ENCODE data around the gene CCDC28B. TPM values are rescaled to one million over a fixed set of nuclear protein-coding genes. Genes with fewer than 3 reads are reported as not detected.
"Not testable (repeated sequence)": the region's sequence is repeated elsewhere in the genome, so short reads cannot be mapped to it uniquely, and the experiment has no call there.

CCDC28B gene
- total and polyA plus RNA-seq, 2 donors (not counting 1 experiment from before 2014, with no cell fraction given): 10.1 to 12.4 TPM

DNA sequence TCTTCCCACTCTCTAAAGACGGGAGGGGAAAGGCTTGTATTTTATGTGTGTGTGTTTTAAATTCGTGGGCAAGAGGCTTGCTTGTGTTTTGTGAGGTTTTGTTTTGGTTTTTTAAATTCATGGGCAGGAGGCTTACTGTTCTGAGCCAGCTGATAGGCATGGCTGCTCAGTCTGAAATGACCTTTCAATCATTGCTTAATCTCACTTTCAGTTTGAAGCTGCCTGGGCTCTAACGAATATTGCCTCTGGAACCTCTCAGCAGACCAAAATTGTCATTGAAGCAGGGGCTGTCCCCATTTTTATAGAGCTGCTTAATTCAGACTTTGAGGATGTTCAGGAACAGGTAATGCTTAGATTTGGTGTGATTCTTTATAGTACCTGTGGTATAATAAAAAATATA is 41.2 kb upstream of the CCDC28B start:
- Histone ChIP-seq H3K4me2 (ENCODE audit: extremely low read depth, insufficient read depth, low read length) (no peak overlapping the region), H3K27me3 (ENCODE audit: control insufficient read depth, insufficient read depth, low read length) (no peaks in the 10 kb centered on the region), H3K27ac (ENCODE audit: insufficient read depth, low read length) (no peak overlapping the region), H3K4me3 (replicated peaks in 1 of 4; ENCODE audit: control extremely low read depth in 1 of 4, insufficient read depth in 1 of 4, low read depth in 3 of 4, low read length in 4 of 4) (no peak overlapping the region), H3K9ac (ENCODE audit: insufficient read depth, low read length) (no peak overlapping the region), H3K9me3 (ENCODE audit: control insufficient read depth, insufficient read depth, low read depth, low read length) (no peaks in the 10 kb centered on the region), H3K79me2 (ENCODE audit: control insufficient read depth, insufficient read depth, low read length) (no peaks in the 10 kb centered on the region), H3K4me1 (ENCODE audit: control insufficient read depth, extremely low read depth, insufficient read depth, low read length) (no peaks in the 10 kb centered on the region), H3K36me3 (ENCODE audit: control insufficient read depth, insufficient read depth, low read length) (peaks cover 21% of the 10 kb centered on the region), H2AFZ (ENCODE audit: low read length) (no peak overlapping the region), H4K20me1 (ENCODE audit: control insufficient read depth, extremely low read depth, insufficient read depth, low read length) (no peaks in the 10 kb centered on the region)
- DNase-seq (ENCODE audit: low read depth in 2 of 2): no peak
- TF ChIP-seq, protein P1, sequence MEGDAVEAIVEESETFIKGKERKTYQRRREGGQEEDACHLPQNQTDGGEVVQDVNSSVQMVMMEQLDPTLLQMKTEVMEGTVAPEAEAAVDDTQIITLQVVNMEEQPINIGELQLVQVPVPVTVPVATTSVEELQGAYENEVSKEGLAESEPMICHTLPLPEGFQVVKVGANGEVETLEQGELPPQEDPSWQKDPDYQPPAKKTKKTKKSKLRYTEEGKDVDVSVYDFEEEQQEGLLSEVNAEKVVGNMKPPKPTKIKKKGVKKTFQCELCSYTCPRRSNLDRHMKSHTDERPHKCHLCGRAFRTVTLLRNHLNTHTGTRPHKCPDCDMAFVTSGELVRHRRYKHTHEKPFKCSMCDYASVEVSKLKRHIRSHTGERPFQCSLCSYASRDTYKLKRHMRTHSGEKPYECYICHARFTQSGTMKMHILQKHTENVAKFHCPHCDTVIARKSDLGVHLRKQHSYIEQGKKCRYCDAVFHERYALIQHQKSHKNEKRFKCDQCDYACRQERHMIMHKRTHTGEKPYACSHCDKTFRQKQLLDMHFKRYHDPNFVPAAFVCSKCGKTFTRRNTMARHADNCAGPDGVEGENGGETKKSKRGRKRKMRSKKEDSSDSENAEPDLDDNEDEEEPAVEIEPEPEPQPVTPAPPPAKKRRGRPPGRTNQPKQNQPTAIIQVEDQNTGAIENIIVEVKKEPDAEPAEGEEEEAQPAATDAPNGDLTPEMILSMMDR (conservative IDR thresholded peaks at IDR 0.05 in 1 of 2, IDR thresholded peaks at IDR 0.05 in 1 of 2; ENCODE audit: low read depth in 1 of 2, low read length in 2 of 2): no peak
- no peak for TF ChIP-seq EZH2 (IDR thresholded peaks at IDR 0.05; ENCODE audit: low read length, missing control alignments)

DNA sequence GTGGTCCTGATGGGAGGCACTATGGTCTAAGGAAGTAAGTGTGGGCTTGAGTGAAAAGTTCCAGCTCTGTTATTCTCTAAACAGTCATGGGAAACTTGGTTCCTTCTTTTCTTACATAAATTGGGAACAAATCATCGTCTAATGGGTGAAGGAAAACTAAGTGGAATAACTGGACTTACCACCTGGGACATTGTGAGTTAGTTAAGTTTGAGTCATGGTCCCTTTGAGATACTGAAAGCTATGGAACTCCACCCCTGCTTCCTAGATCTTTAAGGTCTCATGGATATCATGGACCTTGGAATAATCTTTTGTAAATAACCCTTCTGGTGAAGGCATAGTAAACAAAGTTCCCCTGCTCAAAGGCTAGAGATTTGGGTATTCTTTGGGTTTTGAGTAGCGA is 37.0 kb upstream of the CCDC28B start:
- H3K9me3 ChIP-seq (ENCODE audit: control insufficient read depth, insufficient read depth, low read depth, low read length): no peaks in the 10 kb centered on the region
- H3K9ac ChIP-seq (ENCODE audit: insufficient read depth, low read length): no peak overlapping the region
- H2AFZ ChIP-seq (ENCODE audit: low read length): no peak overlapping the region
- TF ChIP-seq, protein P1 (conservative IDR thresholded peaks at IDR 0.05 in 1 of 2, IDR thresholded peaks at IDR 0.05 in 1 of 2; ENCODE audit: low read depth in 1 of 2, low read length in 2 of 2): no peak
- no peak for TF ChIP-seq EZH2 (IDR thresholded peaks at IDR 0.05; ENCODE audit: low read length, missing control alignments)
- H3K4me2 ChIP-seq (ENCODE audit: extremely low read depth, insufficient read depth, low read length): no peak overlapping the region
- no peaks in the 10 kb centered on the region for H3K27me3 ChIP-seq (ENCODE audit: control insufficient read depth, insufficient read depth, low read length)
- H3K27ac ChIP-seq (ENCODE audit: insufficient read depth, low read length): no peak overlapping the region
- DNase-seq (ENCODE audit: low read depth in 2 of 2): no peak
- H4K20me1 ChIP-seq (ENCODE audit: control insufficient read depth, extremely low read depth, insufficient read depth, low read length): no peaks in the 10 kb centered on the region
- no peaks in the 10 kb centered on the region for H3K79me2 ChIP-seq (ENCODE audit: control insufficient read depth, insufficient read depth, low read length)
- peaks cover 17% of the 10 kb centered on the region for H3K36me3 ChIP-seq (ENCODE audit: control insufficient read depth, insufficient read depth, low read length)
- H3K4me1 ChIP-seq (ENCODE audit: control insufficient read depth, extremely low read depth, insufficient read depth, low read length): no peaks in the 10 kb centered on the region
- H3K4me3 ChIP-seq (replicated peaks in 1 of 4; ENCODE audit: control extremely low read depth in 1 of 4, insufficient read depth in 1 of 4, low read depth in 3 of 4, low read length in 4 of 4): no peak overlapping the region

DNA sequence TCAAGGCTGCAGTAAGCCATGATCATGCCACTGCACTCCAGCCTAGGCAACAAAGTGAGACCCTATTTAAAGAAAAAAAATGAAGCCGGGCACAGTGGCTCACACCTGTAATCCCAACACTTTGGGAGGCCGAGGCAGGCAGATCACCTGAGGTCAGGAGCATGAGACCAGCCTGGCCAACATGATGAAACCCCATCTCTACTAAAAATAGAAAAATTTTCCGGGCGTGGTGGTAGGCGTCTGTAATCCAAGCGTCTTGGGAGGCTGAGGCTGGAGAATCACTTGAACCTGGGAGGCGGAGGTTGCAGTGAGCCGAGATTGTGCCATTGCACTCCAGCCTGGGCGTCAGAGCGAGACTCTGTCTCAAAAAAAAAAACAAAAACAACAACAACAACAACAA is 34.8 kb upstream of the CCDC28B start:
- H3K4me3 ChIP-seq (replicated peaks in 1 of 4; ENCODE audit: control extremely low read depth in 1 of 4, insufficient read depth in 1 of 4, low read depth in 3 of 4, low read length in 4 of 4); H3K4me1 ChIP-seq (ENCODE audit: control insufficient read depth, extremely low read depth, insufficient read depth, low read length); H3K4me2 ChIP-seq (ENCODE audit: extremely low read depth, insufficient read depth, low read length); H3K36me3 ChIP-seq (ENCODE audit: control insufficient read depth, insufficient read depth, low read length); H3K27ac ChIP-seq (ENCODE audit: insufficient read depth, low read length); H2AFZ ChIP-seq (ENCODE audit: low read length); H3K79me2 ChIP-seq (ENCODE audit: control insufficient read depth, insufficient read depth, low read length); H3K9me3 ChIP-seq (ENCODE audit: control insufficient read depth, insufficient read depth, low read depth, low read length); H3K27me3 ChIP-seq (ENCODE audit: control insufficient read depth, insufficient read depth, low read length); H4K20me1 ChIP-seq (ENCODE audit: control insufficient read depth, extremely low read depth, insufficient read depth, low read length); DNase-seq (ENCODE audit: low read depth in 2 of 2); H3K9ac ChIP-seq (ENCODE audit: insufficient read depth, low read length): not testable (repeated sequence)
